Ishikawa (cell line): ENCODE measurements around the gene SRSF6.

Source experiments
- TAF1 ChIP-seq: IDR thresholded peaks from 2 replicates; pipeline ENCODE4 v1.6.1; 2012; ENCODE audit warnings: low read depth, mild to moderate bottlenecking
- TCF12 ChIP-seq: IDR thresholded peaks from 2 replicates; pipeline ENCODE4 v1.6.1; 2012; ENCODE audit warnings: low read depth
- TF ChIP-seq, protein P1 (sequence below): IDR thresholded peaks from 2 replicates; pipeline ENCODE4 v1.6.1; 2012; ENCODE audit warnings: low read depth, mild to moderate bottlenecking
- TF ChIP-seq, protein P2 (sequence below): IDR thresholded peaks from 2 replicates; pipeline ENCODE4 v1.6.1; 2012

DNA sequence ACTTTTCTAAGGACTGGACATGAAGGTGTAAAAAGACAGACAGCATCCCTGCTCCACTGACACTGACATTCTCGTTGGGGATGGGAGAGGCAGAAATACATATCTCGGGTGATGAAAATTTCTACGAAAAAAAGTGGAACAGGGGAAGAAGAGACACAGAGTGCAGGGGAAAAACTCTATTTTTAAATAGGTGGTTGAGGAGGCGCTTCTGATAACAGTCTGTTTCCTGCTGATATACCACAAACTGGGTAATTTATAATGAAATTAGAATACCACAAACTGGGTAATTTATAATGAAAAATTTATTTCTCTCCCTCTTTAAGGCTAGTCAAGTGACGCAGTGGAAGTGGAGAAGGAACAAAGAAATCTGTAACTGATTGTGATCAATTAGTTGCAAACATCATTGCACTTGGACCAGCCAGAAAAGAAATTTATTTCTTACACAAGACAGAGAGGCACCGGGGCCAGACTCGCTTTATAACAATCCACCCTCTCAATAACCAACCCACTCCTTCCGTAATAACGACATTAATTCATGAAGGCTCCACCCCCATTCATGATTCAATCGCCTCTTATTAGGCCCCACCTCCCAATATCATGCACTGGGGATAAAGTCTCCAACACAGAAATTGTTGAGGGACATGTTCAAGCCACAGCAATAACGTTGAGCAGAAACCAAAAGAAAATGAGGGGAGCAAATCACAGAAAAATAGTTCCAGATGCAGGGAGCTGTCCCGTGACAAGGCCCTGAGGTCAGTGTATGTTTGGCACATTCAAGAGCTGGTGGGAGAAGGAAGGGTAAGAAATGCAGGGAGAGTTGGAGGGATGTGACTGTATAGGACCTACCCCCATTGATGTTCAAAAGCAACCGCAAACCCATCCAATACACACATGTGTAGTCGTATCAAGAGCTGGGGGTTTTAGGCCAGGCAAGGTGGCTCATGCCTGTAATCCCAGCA, 6.6 kb upstream of the SRSF6 start:
- TF ChIP-seq TCF12 (no peak), TAF1 (no peak)
- TF ChIP-seq, protein P1, sequence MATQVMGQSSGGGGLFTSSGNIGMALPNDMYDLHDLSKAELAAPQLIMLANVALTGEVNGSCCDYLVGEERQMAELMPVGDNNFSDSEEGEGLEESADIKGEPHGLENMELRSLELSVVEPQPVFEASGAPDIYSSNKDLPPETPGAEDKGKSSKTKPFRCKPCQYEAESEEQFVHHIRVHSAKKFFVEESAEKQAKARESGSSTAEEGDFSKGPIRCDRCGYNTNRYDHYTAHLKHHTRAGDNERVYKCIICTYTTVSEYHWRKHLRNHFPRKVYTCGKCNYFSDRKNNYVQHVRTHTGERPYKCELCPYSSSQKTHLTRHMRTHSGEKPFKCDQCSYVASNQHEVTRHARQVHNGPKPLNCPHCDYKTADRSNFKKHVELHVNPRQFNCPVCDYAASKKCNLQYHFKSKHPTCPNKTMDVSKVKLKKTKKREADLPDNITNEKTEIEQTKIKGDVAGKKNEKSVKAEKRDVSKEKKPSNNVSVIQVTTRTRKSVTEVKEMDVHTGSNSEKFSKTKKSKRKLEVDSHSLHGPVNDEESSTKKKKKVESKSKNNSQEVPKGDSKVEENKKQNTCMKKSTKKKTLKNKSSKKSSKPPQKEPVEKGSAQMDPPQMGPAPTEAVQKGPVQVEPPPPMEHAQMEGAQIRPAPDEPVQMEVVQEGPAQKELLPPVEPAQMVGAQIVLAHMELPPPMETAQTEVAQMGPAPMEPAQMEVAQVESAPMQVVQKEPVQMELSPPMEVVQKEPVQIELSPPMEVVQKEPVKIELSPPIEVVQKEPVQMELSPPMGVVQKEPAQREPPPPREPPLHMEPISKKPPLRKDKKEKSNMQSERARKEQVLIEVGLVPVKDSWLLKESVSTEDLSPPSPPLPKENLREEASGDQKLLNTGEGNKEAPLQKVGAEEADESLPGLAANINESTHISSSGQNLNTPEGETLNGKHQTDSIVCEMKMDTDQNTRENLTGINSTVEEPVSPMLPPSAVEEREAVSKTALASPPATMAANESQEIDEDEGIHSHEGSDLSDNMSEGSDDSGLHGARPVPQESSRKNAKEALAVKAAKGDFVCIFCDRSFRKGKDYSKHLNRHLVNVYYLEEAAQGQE: no peak
- TF ChIP-seq, protein P2, sequence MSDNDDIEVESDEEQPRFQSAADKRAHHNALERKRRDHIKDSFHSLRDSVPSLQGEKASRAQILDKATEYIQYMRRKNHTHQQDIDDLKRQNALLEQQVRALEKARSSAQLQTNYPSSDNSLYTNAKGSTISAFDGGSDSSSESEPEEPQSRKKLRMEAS: no peak
